Lower lobe of right lung (tissue), 2 donors: ENCODE data around the gene KLB. TPM values are rescaled to one million over a fixed set of nuclear protein-coding genes. Genes with fewer than 3 reads are reported as not detected.

Experiments used
- ATAC-seq, 2 donors: fragments of 200-7000 bp; cut with Tn5 transposase; one replicate each; pipeline ENCODE4 v1.9.1; 2020 to 2022; ENCODE audit warnings: mild to moderate bottlenecking in 2 of 2, moderate library complexity in 2 of 2
- DNase-seq: peaks from one replicate; pipeline ENCODE4 v3.0.0-alpha.2; 2020
- H3K27ac ChIP-seq: fragments of 200-600 bp; one replicate; pipeline ENCODE4 v1.8.0; 2022
- H3K27me3 ChIP-seq: fragments of 200-600 bp; one replicate; pipeline ENCODE4 v1.8.0; 2022; ENCODE audit warnings: low read depth
- H3K36me3 ChIP-seq: fragments of 200-600 bp; one replicate; pipeline ENCODE4 v1.8.0; 2022; ENCODE audit warnings: mild to moderate bottlenecking
- H3K4me1 ChIP-seq: fragments of 200-600 bp; one replicate; pipeline ENCODE4 v1.8.0; 2022
- H3K4me3 ChIP-seq: fragments of 200-600 bp; one replicate; pipeline ENCODE4 v1.8.0; 2022; ENCODE audit warnings: mild to moderate bottlenecking
- H3K9me3 ChIP-seq: fragments of 200-600 bp; one replicate; pipeline ENCODE4 v1.8.0; 2022
- intact Hi-C: fragments of 100-400 bp; cut with DNase I; formaldehyde crosslinking; loops from one replicate; pipeline ENCODE4 v1.11.0; 2022
- microRNA-seq: library from miRNA; unstranded; fragments of <30 nt; microRNA quantifications from one replicate; pipeline ENCODE4 v1.2.0, GENCODE V29; 2020; ENCODE audit warnings: borderline number of aligned reads
- total RNA-seq: library from RNA; stranded (reverse); fragmentation: NEBNext Ultra II Directional; extraction: Animal tissue kit (Norgen Biotek cat#: 25700); gene quantifications from one replicate; pipeline ENCODE4 v1.2.1, GENCODE V29; 2021
- TF ChIP-seq, protein P1 (sequence below): fragments of 200-600 bp; IDR thresholded peaks from one replicate; pipeline ENCODE4 v1.8.0; 2022; ENCODE audit warnings: antibody characterized with exemption, mild to moderate bottlenecking
- donor health status: DM: no; HTN: yes; CAD: no; lungs with severe emphysema.

Gene KLB
- total RNA-seq, 1 donor from 2014 or later = 1.0 TPM

GRCh38 chr4:39497909-39498726 is 91.4 kb downstream of the KLB start:
- Histone ChIP-seq H3K4me1 (no peaks in the 10 kb centered on the region), H3K9me3 (no peaks in the 10 kb centered on the region), H3K4me3 (no peak overlapping the region), H3K36me3 (peaks cover 53% of the 10 kb centered on the region), H3K27ac (no peak overlapping the region), H3K27me3 (no peaks in the 10 kb centered on the region)
- DNase-seq = no peak
- TF ChIP-seq, protein P1, sequence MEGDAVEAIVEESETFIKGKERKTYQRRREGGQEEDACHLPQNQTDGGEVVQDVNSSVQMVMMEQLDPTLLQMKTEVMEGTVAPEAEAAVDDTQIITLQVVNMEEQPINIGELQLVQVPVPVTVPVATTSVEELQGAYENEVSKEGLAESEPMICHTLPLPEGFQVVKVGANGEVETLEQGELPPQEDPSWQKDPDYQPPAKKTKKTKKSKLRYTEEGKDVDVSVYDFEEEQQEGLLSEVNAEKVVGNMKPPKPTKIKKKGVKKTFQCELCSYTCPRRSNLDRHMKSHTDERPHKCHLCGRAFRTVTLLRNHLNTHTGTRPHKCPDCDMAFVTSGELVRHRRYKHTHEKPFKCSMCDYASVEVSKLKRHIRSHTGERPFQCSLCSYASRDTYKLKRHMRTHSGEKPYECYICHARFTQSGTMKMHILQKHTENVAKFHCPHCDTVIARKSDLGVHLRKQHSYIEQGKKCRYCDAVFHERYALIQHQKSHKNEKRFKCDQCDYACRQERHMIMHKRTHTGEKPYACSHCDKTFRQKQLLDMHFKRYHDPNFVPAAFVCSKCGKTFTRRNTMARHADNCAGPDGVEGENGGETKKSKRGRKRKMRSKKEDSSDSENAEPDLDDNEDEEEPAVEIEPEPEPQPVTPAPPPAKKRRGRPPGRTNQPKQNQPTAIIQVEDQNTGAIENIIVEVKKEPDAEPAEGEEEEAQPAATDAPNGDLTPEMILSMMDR = no peak
- ATAC-seq = no peak
- intact Hi-C loops = no loop called here

GRCh38 chr4:39498727-39499020 is 91.9 kb downstream of the KLB start:
- H3K4me3 ChIP-seq = no peak overlapping the region
- no peaks in the 10 kb centered on the region for H3K27me3 ChIP-seq
- TF ChIP-seq, protein P1 = no peak
- H3K36me3 ChIP-seq = peaks cover 59% of the 10 kb centered on the region
- DNase-seq (no peak), ATAC-seq (no peak)
- H3K4me1 ChIP-seq = no peaks in the 10 kb centered on the region
- no peak overlapping the region for H3K27ac ChIP-seq
- no peaks in the 10 kb centered on the region for H3K9me3 ChIP-seq
- intact Hi-C loops = no loop called here

Small RNAs within 50 kb of the gene (microRNA-seq; reads per million reads assigned to microRNA genes)
- not detected for gene MIR5591

Other genes with a start within 250 kb of the KLB start
- gene WDR19, start 224.4 kb upstream of the KLB start, total RNA-seq = 40.1 TPM
- gene RFC1, start 40.6 kb upstream of the KLB start, total RNA-seq = 50.2 TPM
- 1,277 TPM for gene RPL9, start 52.0 kb downstream of the KLB start, total RNA-seq
- gene LIAS, start 52.1 kb downstream of the KLB start, total RNA-seq = 13.7 TPM
- 47.7 TPM for gene UGDH, start 120.5 kb downstream of the KLB start, total RNA-seq
- 61.2 TPM for gene SMIM14, start 231.9 kb downstream of the KLB start, total RNA-seq